Measurements from ENCODE around the gene VPS25.

Gene VPS25

DNA sequence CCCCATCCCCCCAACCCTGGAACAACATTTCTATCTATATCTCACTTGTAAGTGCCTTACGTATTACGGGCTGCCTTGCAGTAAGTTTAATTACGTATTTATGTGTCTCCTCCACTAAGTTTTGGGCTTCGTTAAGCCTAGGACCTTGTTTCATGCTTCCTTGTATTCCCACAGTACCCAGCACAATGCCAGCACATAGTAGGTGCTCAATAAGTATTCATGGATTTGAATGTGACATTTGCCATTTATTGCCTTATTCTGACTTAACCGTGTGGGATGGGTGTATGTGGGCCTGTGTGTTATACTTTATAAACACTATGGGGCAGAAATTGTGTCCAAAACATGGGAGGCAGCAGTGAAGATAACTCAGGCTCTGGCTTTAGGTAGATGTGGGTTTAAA is 19.3 kb downstream of the VPS25 start:
- WGBS (ENCODE audit: insufficient coverage) = 68% methylated on average over 3 of the region's 5 CpGs
- Histone ChIP-seq H3K4me1 (ENCODE audit: control extremely low read depth in 1 of 4, control insufficient read depth in 4 of 4, insufficient read depth in 4 of 4, low read length in 3 of 4) (peaks cover under 1 to 13% (median 12%) of the 10 kb centered on the region in 4 experiments), H3K4me3 (ENCODE audit: control insufficient read depth in 1 of 7, extremely low read depth in 1 of 7, insufficient read depth in 4 of 7, low read depth in 2 of 7, low read length in 6 of 7) (no peak overlapping the region), H3K36me3 (ENCODE audit: control insufficient read depth in 4 of 4, insufficient read depth in 4 of 4, low read length in 3 of 4) (peaks cover 0 to 8% (median 4%) of the 10 kb centered on the region in 4 experiments), H3K27me3 (replicated peaks in 2 of 5; ENCODE audit: control insufficient read depth in 4 of 5, insufficient read depth in 5 of 5, low read length in 4 of 5) (peaks cover 0 to 25% (median 8%) of the 10 kb centered on the region in 5 experiments), H3K27ac (ENCODE audit: insufficient read depth in 1 of 2, low read depth in 1 of 2, low read length in 2 of 2, poor library complexity in 1 of 2, severe bottlenecking in 2 of 2) (no peak overlapping the region), H3K9me3 (ENCODE audit: control extremely low read depth in 1 of 5, control insufficient read depth in 4 of 5, insufficient read depth in 2 of 5, low read depth in 1 of 5, low read length in 4 of 5) (no peaks in the 10 kb centered on the region)
- ChIA-PET CTCF (no interaction called here), POLR2A (no interaction called here)
- no peak for DNase-seq

DNA sequence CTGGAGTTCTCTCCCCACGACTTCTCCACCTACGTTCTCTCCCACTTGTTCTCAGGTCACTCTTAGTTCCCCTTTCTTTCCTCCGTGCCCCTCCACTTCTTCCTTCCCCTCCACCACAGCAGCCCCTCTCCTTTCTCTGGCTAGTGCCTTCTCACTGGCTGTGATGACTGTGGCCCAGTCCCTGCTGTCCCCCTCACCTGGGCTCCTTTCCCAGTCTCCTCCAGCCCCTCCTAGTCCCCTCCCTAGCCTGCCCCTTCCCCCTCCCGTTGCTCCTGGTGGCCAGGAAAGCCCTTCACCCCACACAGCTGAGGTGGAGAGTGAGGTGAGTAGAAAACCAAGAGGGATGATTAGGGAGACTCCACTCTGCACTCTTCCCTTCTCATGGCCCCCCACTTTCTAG is 21.8 kb downstream of the VPS25 start:
- Histone ChIP-seq H3K27me3 (replicated peaks in 2 of 5; ENCODE audit: control insufficient read depth in 4 of 5, insufficient read depth in 5 of 5, low read length in 4 of 5) (peaks cover 0 to 10% (median 4%) of the 10 kb centered on the region in 5 experiments), H3K4me3 (ENCODE audit: control insufficient read depth in 1 of 7, extremely low read depth in 1 of 7, insufficient read depth in 4 of 7, low read depth in 2 of 7, low read length in 6 of 7) (no peak overlapping the region), H3K4me1 (ENCODE audit: control extremely low read depth in 1 of 4, control insufficient read depth in 4 of 4, insufficient read depth in 4 of 4, low read length in 3 of 4) (peaks cover 6 to 25% (median 20%) of the 10 kb centered on the region in 4 experiments), H3K9me3 (ENCODE audit: control extremely low read depth in 1 of 5, control insufficient read depth in 4 of 5, insufficient read depth in 2 of 5, low read depth in 1 of 5, low read length in 4 of 5) (no peaks in the 10 kb centered on the region), H3K36me3 (ENCODE audit: control insufficient read depth in 4 of 4, insufficient read depth in 4 of 4, low read length in 3 of 4) (peaks cover 0 to 8% (median 4%) of the 10 kb centered on the region in 4 experiments), H3K27ac (ENCODE audit: insufficient read depth in 1 of 2, low read depth in 1 of 2, low read length in 2 of 2, poor library complexity in 1 of 2, severe bottlenecking in 2 of 2) (no peak overlapping the region)
- POLR2A ChIA-PET = no interaction called here
- CTCF ChIA-PET = interaction anchor here (0.6 to 1.3 kb wide), 3 partner anchors 14 to 75 kb away, joined by 3 read pairs; no protein-coding TSS in a partner anchor
- DNase-seq = peak in 2 of 3 donors; percentile 23 to 29
- 0% methylated on average over 3 of the region's 4 CpGs for WGBS (ENCODE audit: insufficient coverage)

DNA sequence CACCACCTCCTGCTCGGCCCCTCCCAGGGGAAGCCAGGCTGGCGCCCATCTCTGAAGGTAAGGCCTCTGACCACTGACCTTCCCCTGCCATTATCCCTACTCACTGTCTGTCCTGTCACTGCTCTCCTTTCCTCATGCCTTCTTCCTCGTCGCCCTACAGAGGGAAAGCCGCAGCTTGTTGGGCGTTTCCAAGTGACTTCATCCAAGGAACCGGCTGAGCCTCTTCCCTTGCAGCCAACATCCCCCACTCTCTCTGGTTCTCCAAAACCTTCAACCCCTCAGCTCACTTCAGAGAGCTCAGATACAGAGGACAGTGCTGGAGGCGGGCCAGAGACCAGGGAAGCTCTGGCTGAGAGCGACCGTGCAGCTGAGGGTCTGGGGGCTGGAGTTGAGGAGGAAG is 22.2 kb downstream of the VPS25 start:
- H3K27ac ChIP-seq (ENCODE audit: insufficient read depth in 1 of 2, low read depth in 1 of 2, low read length in 2 of 2, poor library complexity in 1 of 2, severe bottlenecking in 2 of 2) = no peak overlapping the region
- POLR2A ChIA-PET = no interaction called here
- WGBS (ENCODE audit: insufficient coverage) = 92% methylated on average over 4 of the region's 10 CpGs
- no peaks in the 10 kb centered on the region for H3K9me3 ChIP-seq (ENCODE audit: control extremely low read depth in 1 of 5, control insufficient read depth in 4 of 5, insufficient read depth in 2 of 5, low read depth in 1 of 5, low read length in 4 of 5)
- DNase-seq = no peak
- H3K4me3 ChIP-seq (ENCODE audit: control insufficient read depth in 1 of 7, extremely low read depth in 1 of 7, insufficient read depth in 4 of 7, low read depth in 2 of 7, low read length in 6 of 7) = no peak overlapping the region
- peaks cover 0 to 6% (median 4%) of the 10 kb centered on the region in 5 experiments for H3K27me3 ChIP-seq (replicated peaks in 2 of 5; ENCODE audit: control insufficient read depth in 4 of 5, insufficient read depth in 5 of 5, low read length in 4 of 5)
- CTCF ChIA-PET = interaction anchor here (1.3 kb wide), 1 partner anchor 75 kb away, joined by 3 read pairs; no protein-coding TSS in a partner anchor
- peaks cover 0 to 8% (median 4%) of the 10 kb centered on the region in 4 experiments for H3K36me3 ChIP-seq (ENCODE audit: control insufficient read depth in 4 of 4, insufficient read depth in 4 of 4, low read length in 3 of 4)
- peaks cover 6 to 25% (median 20%) of the 10 kb centered on the region in 4 experiments for H3K4me1 ChIP-seq (ENCODE audit: control extremely low read depth in 1 of 4, control insufficient read depth in 4 of 4, insufficient read depth in 4 of 4, low read length in 3 of 4)

DNA sequence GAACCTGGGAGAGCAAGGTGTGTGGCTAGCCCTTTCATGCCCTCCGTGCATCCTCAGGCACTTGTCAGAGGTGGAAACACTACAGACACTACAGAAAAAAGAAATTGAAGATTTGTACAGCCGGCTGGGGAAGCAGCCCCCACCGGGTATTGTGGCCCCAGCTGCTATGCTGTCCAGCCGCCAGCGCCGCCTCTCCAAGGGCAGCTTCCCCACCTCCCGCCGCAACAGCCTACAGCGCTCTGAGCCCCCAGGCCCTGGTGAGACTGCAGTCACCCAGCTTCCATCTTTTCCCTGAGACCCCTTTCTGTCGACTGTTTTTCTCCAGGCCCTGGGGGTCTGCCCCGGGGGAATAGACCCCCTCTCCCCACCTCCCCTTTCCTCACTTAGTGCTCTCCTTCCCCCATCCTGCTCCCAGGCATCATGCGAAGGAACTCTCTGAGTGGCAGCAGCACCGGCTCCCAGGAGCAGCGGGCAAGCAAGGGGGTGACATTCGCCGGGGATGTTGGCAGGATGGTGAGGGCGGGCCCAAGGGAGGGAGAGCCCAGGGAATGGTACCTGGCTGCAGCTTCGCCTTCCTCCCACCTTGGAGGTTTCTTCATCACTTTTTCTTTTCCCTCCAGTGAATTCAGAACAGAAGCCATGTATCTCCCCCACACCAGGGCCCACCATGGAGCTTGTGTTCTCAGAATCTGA is 23.0 kb downstream of the VPS25 start:
- Histone ChIP-seq H3K36me3 (ENCODE audit: control insufficient read depth in 4 of 4, insufficient read depth in 4 of 4, low read length in 3 of 4) (peaks cover 0 to 8% (median 4%) of the 10 kb centered on the region in 4 experiments), H3K4me1 (ENCODE audit: control extremely low read depth in 1 of 4, control insufficient read depth in 4 of 4, insufficient read depth in 4 of 4, low read length in 3 of 4) (peaks cover 6 to 25% (median 20%) of the 10 kb centered on the region in 4 experiments), H3K27ac (ENCODE audit: insufficient read depth in 1 of 2, low read depth in 1 of 2, low read length in 2 of 2, poor library complexity in 1 of 2, severe bottlenecking in 2 of 2) (no peak overlapping the region), H3K9me3 (ENCODE audit: control extremely low read depth in 1 of 5, control insufficient read depth in 4 of 5, insufficient read depth in 2 of 5, low read depth in 1 of 5, low read length in 4 of 5) (no peaks in the 10 kb centered on the region), H3K4me3 (ENCODE audit: control insufficient read depth in 1 of 7, extremely low read depth in 1 of 7, insufficient read depth in 4 of 7, low read depth in 2 of 7, low read length in 6 of 7) (no peak overlapping the region), H3K27me3 (replicated peaks in 2 of 5; ENCODE audit: control insufficient read depth in 4 of 5, insufficient read depth in 5 of 5, low read length in 4 of 5) (no peaks in the 10 kb centered on the region)
- ChIA-PET POLR2A (no interaction called here), CTCF (interaction anchor here (1.3 kb wide), 1 partner anchor 76 kb away, joined by 3 read pairs; no protein-coding TSS in a partner anchor)
- 100% methylated on average over 15 of the region's 18 CpGs for whole genome bisulfite sequencing (ENCODE audit: insufficient coverage)
- no peak for DNase-seq

DNA sequence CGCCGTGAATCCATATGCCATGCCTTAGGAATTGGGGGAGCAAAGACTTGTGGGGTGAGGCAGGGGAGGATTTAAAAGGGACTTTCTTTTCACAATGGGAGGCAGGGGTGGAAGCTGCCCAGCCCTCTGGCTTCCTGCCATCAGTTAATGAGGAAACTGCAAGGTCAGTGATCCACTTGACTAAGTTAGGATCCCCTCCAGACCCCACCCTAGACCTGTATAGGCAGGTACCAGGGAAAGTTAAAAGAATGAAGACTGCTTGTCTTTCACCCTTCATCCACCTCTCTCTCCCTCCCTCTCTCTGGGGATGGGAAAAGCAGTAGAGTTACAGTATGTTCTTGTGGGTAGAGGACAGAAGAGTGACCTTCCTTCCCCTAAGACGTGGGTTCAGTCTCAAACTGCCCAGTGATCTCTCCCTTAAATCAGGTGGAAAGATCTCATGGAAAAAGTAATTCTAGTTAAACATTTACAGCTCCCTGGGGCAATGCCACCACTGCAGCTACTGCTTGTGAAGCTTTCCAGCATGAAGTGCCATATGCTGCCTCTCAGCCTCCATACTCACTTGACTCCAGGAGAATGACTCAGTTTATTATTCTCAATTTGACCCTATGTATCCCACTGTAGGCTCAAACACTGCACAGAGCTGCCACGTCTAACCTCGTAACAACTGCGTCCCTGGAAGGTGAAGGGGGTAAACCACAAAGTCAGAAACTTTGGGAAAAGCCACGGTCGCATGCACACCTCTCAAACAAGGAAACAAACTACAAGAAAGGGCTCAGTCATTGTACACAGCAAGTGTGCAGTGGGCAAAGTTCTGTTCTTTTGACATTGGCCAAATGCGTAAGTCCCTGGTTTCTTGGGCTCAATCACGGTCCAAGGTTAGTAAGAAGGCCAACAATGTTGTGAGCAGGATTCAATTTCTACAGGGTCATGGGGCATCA is 24.1 kb downstream of the VPS25 start:
- H3K36me3 ChIP-seq (ENCODE audit: control insufficient read depth in 4 of 4, insufficient read depth in 4 of 4, low read length in 3 of 4) = peaks cover 0 to 8% (median 4%) of the 10 kb centered on the region in 4 experiments
- no peak for DNase-seq
- WGBS (ENCODE audit: insufficient coverage) = 95% methylated on average over 9 of the region's 10 CpGs
- peaks cover 6 to 25% (median 20%) of the 10 kb centered on the region in 4 experiments for H3K4me1 ChIP-seq (ENCODE audit: control extremely low read depth in 1 of 4, control insufficient read depth in 4 of 4, insufficient read depth in 4 of 4, low read length in 3 of 4)
- H3K27ac ChIP-seq (ENCODE audit: insufficient read depth in 1 of 2, low read depth in 1 of 2, low read length in 2 of 2, poor library complexity in 1 of 2, severe bottlenecking in 2 of 2) = peak overlapping the region in 1 of 2 experiments; percentile 67
- ChIA-PET CTCF (interaction anchor here (0.6 kb wide), 1 partner anchor 215 kb away, joined by 3 read pairs; no protein-coding TSS in a partner anchor), POLR2A (no interaction called here)
- no peaks in the 10 kb centered on the region for H3K27me3 ChIP-seq (replicated peaks in 2 of 5; ENCODE audit: control insufficient read depth in 4 of 5, insufficient read depth in 5 of 5, low read length in 4 of 5)
- no peaks in the 10 kb centered on the region for H3K9me3 ChIP-seq (ENCODE audit: control extremely low read depth in 1 of 5, control insufficient read depth in 4 of 5, insufficient read depth in 2 of 5, low read depth in 1 of 5, low read length in 4 of 5)
- peak overlapping the region; percentile 86 to 100 (median 93) for H3K4me3 ChIP-seq (ENCODE audit: control insufficient read depth in 1 of 7, extremely low read depth in 1 of 7, insufficient read depth in 4 of 7, low read depth in 2 of 7, low read length in 6 of 7)

DNA sequence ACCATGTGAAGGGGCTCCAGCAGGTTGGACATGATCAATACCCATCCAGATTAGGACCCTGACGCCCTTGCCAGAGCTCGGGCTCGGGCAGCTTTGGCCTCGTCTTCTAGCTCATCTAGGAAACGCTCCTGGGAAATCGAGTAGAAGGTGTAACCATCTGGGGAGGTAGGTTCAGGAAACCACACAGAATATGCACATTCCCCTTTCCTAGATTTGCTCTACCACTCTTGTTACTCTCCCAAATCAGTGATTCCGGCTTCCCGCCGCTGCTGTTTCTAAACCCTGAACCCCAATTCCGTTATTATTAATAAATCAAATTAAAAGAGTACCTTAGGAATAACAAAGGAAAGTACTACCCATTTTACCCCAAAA is 24.7 kb downstream of the VPS25 start:
- peak overlapping the region in 1 of 2 experiments; percentile 67 for H3K27ac ChIP-seq (ENCODE audit: insufficient read depth in 1 of 2, low read depth in 1 of 2, low read length in 2 of 2, poor library complexity in 1 of 2, severe bottlenecking in 2 of 2)

More for the DNA sequence above, 24.7 kb downstream of the VPS25 start:
- 60% methylated on average over 2 of the region's 10 CpGs for WGBS (ENCODE audit: insufficient coverage)
- CTCF ChIA-PET = interaction anchor here (0.7 to 1.2 kb wide), 3 partner anchors 11 to 26 kb away, joined by 3 read pairs; partner anchors contain the start of gene BECN1
- Histone ChIP-seq H3K27me3 (replicated peaks in 2 of 5; ENCODE audit: control insufficient read depth in 4 of 5, insufficient read depth in 5 of 5, low read length in 4 of 5) (no peaks in the 10 kb centered on the region), H3K9me3 (ENCODE audit: control extremely low read depth in 1 of 5, control insufficient read depth in 4 of 5, insufficient read depth in 2 of 5, low read depth in 1 of 5, low read length in 4 of 5) (no peaks in the 10 kb centered on the region), H3K36me3 (ENCODE audit: control insufficient read depth in 4 of 4, insufficient read depth in 4 of 4, low read length in 3 of 4) (peaks cover 0 to 8% (median 4%) of the 10 kb centered on the region in 4 experiments), H3K4me3 (ENCODE audit: control insufficient read depth in 1 of 7, extremely low read depth in 1 of 7, insufficient read depth in 4 of 7, low read depth in 2 of 7, low read length in 6 of 7) (peak overlapping the region; percentile 86 to 100 (median 93)), H3K4me1 (ENCODE audit: control extremely low read depth in 1 of 4, control insufficient read depth in 4 of 4, insufficient read depth in 4 of 4, low read length in 3 of 4) (peaks cover 6 to 25% (median 20%) of the 10 kb centered on the region in 4 experiments)
- POLR2A ChIA-PET = interaction anchor here (0.5 kb wide), 1 partner anchor 215 kb away, joined by 4 read pairs; no protein-coding TSS in a partner anchor
- no peak for DNase-seq

Measured in common myeloid progenitor, CD34-positive (primary cell).